Smooth muscle cell (in vitro differentiated cells): Measurements from ENCODE around the gene BRINP2. TPM values are rescaled to one million over a fixed set of nuclear protein-coding genes. Genes with fewer than 3 reads are reported as not detected.
"Not testable (repeated sequence)": the region's sequence is repeated elsewhere in the genome, so short reads cannot be mapped to it uniquely, and the experiment has no call there.

Experiments used
- DNase-seq: peaks from one replicate; lab custom pipeline; 2025; ENCODE audit not compliant: unreplicated experiment; lab: John Stamatoyannopoulos, UW
- H2AFZ ChIP-seq: fragments of 200-600 bp; sonication (generic); 2 replicates; pipeline ENCODE4 v1.6.0; 2016; ENCODE audit warnings: antibody characterized with exemption, low read depth, mild to moderate bottlenecking
- H3F3A ChIP-seq: fragments of 200-600 bp; sonication (generic); 2 replicates; pipeline ENCODE4 v1.6.0; 2017; ENCODE audit warnings: antibody characterized with exemption, low read depth
- H3K27ac ChIP-seq: fragments of 200-600 bp; sonication (generic); 2 replicates; pipeline ENCODE4 v1.5.1; 2016; ENCODE audit warnings: low read depth, mild to moderate bottlenecking
- H3K27me3 ChIP-seq: fragments of 200-600 bp; sonication (generic); 2 replicates; pipeline ENCODE4 v1.6.1; 2016; ENCODE audit warnings: low read depth, mild to moderate bottlenecking
- H3K36me3 ChIP-seq: fragments of 200-600 bp; sonication (generic); 2 replicates; pipeline ENCODE4 v1.5.1; 2016; ENCODE audit warnings: low read depth
- H3K4me1 ChIP-seq: fragments of 200-600 bp; sonication (generic); 2 replicates; pipeline ENCODE4 v1.5.1; 2016; ENCODE audit warnings: low read depth
- H3K4me2 ChIP-seq: fragments of 200-600 bp; sonication (generic); 2 replicates; pipeline ENCODE4 v1.6.0; 2016; ENCODE audit warnings: mild to moderate bottlenecking
- H3K4me3 ChIP-seq: fragments of 200-600 bp; sonication (generic); 2 replicates; pipeline ENCODE4 v1.5.1; 2016; ENCODE audit warnings: mild to moderate bottlenecking
- H3K79me2 ChIP-seq: fragments of 200-600 bp; sonication (generic); 2 replicates; pipeline ENCODE4 v1.6.0; 2016; ENCODE audit warnings: low read depth, mild to moderate bottlenecking
- H3K9ac ChIP-seq: fragments of 200-600 bp; sonication (generic); 2 replicates; pipeline ENCODE4 v1.6.0; 2016; ENCODE audit warnings: low read depth
- H3K9me3 ChIP-seq: fragments of 200-600 bp; sonication (generic); replicated peaks from 2 replicates; pipeline ENCODE4 v1.5.1; 2016; ENCODE audit warnings: low read depth
- H4K20me1 ChIP-seq: fragments of 200-600 bp; sonication (generic); 2 replicates; pipeline ENCODE4 v1.6.0; 2016; ENCODE audit warnings: low read depth
- WGBS: methylation state at CpG from one replicate; pipeline ENCODE4 v1.1.7; 2016; ENCODE audit warnings: low lambda C conversion rate; 5-methylcytosine and 5-hydroxymethylcytosine counted together
- polyA plus RNA-seq: library from polyadenylated mRNA; unstranded; fragments of >200 nt; fragmentation: Nextera tagmentation; extraction: Ambion mirVana; gene quantifications from 2 replicates; pipeline ENCODE4 v1.2.1, GENCODE V29; 2016
- total RNA-seq: library from RNA; depleted of rRNA; stranded (reverse); fragments of >200 nt; gene quantifications from 2 replicates; pipeline ENCODE4 v1.2.3, GENCODE V29; 2014
- TF ChIP-seq, protein P1 (sequence below): fragments of 200-600 bp; sonication (generic); IDR thresholded peaks from 2 replicates; pipeline ENCODE4 v1.5.1; 2017; ENCODE audit warnings: borderline replicate concordance, mild to moderate bottlenecking, antibody characterized with exemption; ENCODE audit not compliant: insufficient read depth, poor library complexity, severe bottlenecking

The BRINP2 gene
- total and polyA plus RNA-seq, 2 experiments from 2014 or later = not detected

DNA sequence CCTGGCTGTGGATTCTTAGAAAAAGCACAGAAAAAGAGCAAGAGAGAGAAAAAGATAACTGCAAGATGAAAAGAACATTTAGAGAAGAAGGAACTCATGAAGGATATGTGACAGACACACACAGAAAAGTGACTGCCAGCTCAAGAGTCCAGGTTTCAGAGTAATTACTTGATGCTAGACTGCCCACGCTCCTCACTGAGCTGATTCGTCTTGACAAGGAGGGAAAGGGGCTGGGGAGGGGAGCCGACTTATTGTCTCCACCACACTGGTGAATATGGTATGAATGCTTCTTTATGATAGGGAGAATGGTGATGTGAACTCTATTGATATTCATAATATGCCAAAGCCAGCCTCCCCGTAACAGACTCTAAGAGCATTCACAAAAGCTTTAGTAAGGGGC is 140.4 kb downstream of the BRINP2 start:
- 86% methylated on average over 4 of the region's 4 CpGs for WGBS
- Histone ChIP-seq H3K27ac (no peak overlapping the region), H2AFZ (no peak overlapping the region), H3K4me3 (no peak overlapping the region), H3K9me3 (no peaks in the 10 kb centered on the region), H3K36me3 (no peaks in the 10 kb centered on the region), H3K27me3 (no peaks in the 10 kb centered on the region), H3K9ac (no peak overlapping the region), H3K4me1 (peaks cover 3% of the 10 kb centered on the region), H4K20me1 (no peaks in the 10 kb centered on the region), H3K79me2 (no peaks in the 10 kb centered on the region), H3K4me2 (no peak overlapping the region), H3F3A (no peaks in the 10 kb centered on the region)
- TF ChIP-seq, protein P1, sequence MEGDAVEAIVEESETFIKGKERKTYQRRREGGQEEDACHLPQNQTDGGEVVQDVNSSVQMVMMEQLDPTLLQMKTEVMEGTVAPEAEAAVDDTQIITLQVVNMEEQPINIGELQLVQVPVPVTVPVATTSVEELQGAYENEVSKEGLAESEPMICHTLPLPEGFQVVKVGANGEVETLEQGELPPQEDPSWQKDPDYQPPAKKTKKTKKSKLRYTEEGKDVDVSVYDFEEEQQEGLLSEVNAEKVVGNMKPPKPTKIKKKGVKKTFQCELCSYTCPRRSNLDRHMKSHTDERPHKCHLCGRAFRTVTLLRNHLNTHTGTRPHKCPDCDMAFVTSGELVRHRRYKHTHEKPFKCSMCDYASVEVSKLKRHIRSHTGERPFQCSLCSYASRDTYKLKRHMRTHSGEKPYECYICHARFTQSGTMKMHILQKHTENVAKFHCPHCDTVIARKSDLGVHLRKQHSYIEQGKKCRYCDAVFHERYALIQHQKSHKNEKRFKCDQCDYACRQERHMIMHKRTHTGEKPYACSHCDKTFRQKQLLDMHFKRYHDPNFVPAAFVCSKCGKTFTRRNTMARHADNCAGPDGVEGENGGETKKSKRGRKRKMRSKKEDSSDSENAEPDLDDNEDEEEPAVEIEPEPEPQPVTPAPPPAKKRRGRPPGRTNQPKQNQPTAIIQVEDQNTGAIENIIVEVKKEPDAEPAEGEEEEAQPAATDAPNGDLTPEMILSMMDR = no peak
- DNase-seq = no peak

DNA sequence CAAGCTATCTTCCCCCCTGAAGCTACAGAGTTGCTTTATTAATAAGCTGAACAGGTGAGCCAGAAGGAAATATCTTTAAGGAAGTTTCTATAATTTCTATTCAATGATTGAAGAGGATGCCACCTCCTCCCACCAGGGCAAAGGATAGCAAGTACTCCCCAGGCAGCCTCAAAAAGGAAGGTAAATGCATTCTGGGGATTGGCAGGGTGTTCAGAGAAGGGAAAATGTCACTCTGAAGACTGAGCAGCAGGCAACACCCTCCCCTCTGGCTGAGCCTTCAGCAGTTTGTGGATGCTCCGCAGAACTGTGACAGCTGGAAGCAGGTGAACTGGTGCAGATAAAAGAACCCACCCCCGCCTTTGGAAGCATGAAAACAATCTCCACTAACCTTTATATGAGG is 140.8 kb downstream of the BRINP2 start:
- no peaks in the 10 kb centered on the region for H3K36me3 ChIP-seq
- H3K4me1 ChIP-seq = peaks cover 3% of the 10 kb centered on the region
- no peak overlapping the region for H2AFZ ChIP-seq
- TF ChIP-seq, protein P1 = no peak
- H3K27ac ChIP-seq = no peak overlapping the region
- H3K4me2 ChIP-seq = no peak overlapping the region
- no peaks in the 10 kb centered on the region for H4K20me1 ChIP-seq
- H3K9me3 ChIP-seq = no peaks in the 10 kb centered on the region
- no peak overlapping the region for H3K9ac ChIP-seq
- no peaks in the 10 kb centered on the region for H3F3A ChIP-seq
- H3K27me3 ChIP-seq = no peaks in the 10 kb centered on the region
- no peak overlapping the region for H3K4me3 ChIP-seq
- WGBS = 97% methylated on average over 2 of the region's 2 CpGs
- H3K79me2 ChIP-seq = no peaks in the 10 kb centered on the region
- no peak for DNase-seq

DNA sequence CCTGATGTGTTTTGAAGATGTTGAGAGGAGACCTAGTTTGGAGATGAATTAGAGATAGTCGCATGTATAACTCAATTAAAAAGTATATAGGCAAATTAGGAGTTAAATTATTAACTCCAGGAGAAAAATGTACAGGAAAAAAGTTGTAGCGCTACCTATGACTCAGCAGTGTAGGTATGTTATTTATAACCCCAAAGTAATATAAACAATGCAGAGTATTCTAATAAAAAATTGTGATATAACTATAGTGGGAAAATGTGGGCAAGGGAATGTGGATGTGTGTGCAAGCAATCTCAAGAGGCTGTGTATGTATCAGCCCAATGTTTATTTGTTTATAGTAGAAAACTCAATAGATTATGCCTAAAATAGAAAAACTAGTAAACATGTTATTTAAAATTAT is 144.5 kb downstream of the BRINP2 start:
- no peaks in the 10 kb centered on the region for H3F3A ChIP-seq
- 58% methylated on average over 2 of the region's 2 CpGs for WGBS
- no peaks in the 10 kb centered on the region for H3K9me3 ChIP-seq
- H3K36me3 ChIP-seq = no peaks in the 10 kb centered on the region
- H4K20me1 ChIP-seq = no peaks in the 10 kb centered on the region
- H3K4me2 ChIP-seq = no peak overlapping the region
- DNase-seq = no peak
- H3K27ac ChIP-seq = no peak overlapping the region
- H3K9ac ChIP-seq = no peak overlapping the region
- no peaks in the 10 kb centered on the region for H3K4me1 ChIP-seq
- no peaks in the 10 kb centered on the region for H3K27me3 ChIP-seq
- no peak overlapping the region for H2AFZ ChIP-seq
- TF ChIP-seq, protein P1 = no peak
- no peaks in the 10 kb centered on the region for H3K79me2 ChIP-seq
- no peak overlapping the region for H3K4me3 ChIP-seq

DNA sequence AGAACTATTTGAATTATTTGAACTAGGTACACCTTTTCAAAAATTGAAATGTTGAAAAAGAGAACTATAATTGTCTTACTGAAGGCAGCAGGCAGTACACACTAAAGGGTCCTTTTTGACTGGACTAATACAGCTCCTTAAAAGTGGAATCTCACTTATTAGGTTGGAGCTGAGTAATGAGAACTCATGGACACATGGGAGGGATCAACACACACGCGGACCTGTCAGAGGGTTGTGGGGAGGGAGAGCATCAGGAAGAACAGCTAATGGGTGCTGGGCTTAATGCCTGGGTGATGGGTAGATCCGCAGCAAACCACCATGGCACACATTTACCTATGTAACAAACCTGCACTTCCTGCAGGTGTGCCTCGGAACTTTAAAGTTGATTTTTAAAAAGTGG is 145.0 kb downstream of the BRINP2 start:
- H3F3A ChIP-seq = no peaks in the 10 kb centered on the region
- H3K9ac ChIP-seq = no peak overlapping the region
- H3K27me3 ChIP-seq = no peaks in the 10 kb centered on the region
- TF ChIP-seq, protein P1 = no peak
- no peak overlapping the region for H3K4me3 ChIP-seq
- H2AFZ ChIP-seq = no peak overlapping the region
- 66% methylated on average over 4 of the region's 4 CpGs for WGBS
- no peaks in the 10 kb centered on the region for H3K9me3 ChIP-seq
- no peak for DNase-seq
- no peaks in the 10 kb centered on the region for H3K4me1 ChIP-seq
- H3K4me2 ChIP-seq = no peak overlapping the region
- H4K20me1 ChIP-seq = no peaks in the 10 kb centered on the region
- H3K27ac ChIP-seq = no peak overlapping the region
- H3K79me2 ChIP-seq = no peaks in the 10 kb centered on the region
- H3K36me3 ChIP-seq = no peaks in the 10 kb centered on the region

DNA sequence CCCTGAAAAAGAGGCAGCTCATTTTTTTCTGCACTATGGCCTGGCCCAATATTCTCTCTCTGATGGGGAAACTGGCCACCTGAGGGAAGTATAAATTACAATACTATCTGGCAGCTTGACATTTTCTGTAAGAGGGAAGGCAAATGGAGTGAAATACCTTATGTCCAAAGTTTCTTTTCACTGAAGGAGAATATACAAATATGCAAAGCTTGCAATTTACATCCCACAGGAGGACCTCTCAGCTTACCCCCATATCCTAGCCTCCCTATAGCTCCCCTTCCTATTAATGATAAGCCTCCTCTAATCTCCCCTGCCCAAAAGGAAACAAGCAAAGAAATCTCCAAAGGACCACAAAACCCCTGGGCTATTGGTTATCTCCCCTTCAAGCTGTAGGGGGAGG is 150.7 kb downstream of the BRINP2 start:
- H3K4me2 ChIP-seq, H3K27me3 ChIP-seq, H2AFZ ChIP-seq, H4K20me1 ChIP-seq, H3F3A ChIP-seq, H3K4me3 ChIP-seq, H3K27ac ChIP-seq, H3K4me1 ChIP-seq, H3K79me2 ChIP-seq, H3K9ac ChIP-seq, H3K9me3 ChIP-seq, H3K36me3 ChIP-seq, DNase-seq: not testable (repeated sequence)
